Pancreas (tissue), 10 donors: ENCODE data around the gene NRN1L. TPM values are rescaled to one million over a fixed set of nuclear protein-coding genes. Genes with fewer than 3 reads are reported as not detected.
"Not testable (repeated sequence)": the region's sequence is repeated elsewhere in the genome, so short reads cannot be mapped to it uniquely, and the experiment has no call there.

Source experiments
- ATAC-seq, 4 donors: fragments of 200-7000 bp; cut with Tn5 transposase; one replicate each; pipeline versions ENCODE4 v1.8.0 to v1.9.1; 2020; ENCODE audit warnings: mild to moderate bottlenecking in 4 of 4, moderate library complexity in 4 of 4
- DNase-seq, 6 donors: peaks; one replicate each; pipeline ENCODE4 v3.0.0-alpha.2; 2020
- FAIRE-seq: peaks from 2 replicates; lab custom pipeline; 2012; peaks lifted over from hg19 to GRCh38; lab: Jason Lieb, UNC
- H3K27ac ChIP-seq, 4 donors: fragments of 200-600 bp; sonication (generic); 1 replicate in 3 of 4; 2 replicates in 1 of 4; pipeline versions ENCODE4 v1.5.0 to v1.8.0; 2020
- H3K27me3 ChIP-seq, 4 donors: fragments of 200-600 bp; one replicate each; pipeline ENCODE4 v1.8.0; 2021
- H3K36me3 ChIP-seq, 3 donors: fragments of 200-600 bp; sonication (generic) in 1 of 3; one replicate each; pipeline versions ENCODE4 v1.5.0 to v1.8.0; 2020 to 2021
- H3K4me1 ChIP-seq, 3 donors: fragments of 200-600 bp; one replicate each; pipeline ENCODE4 v1.8.0; 2021
- H3K4me3 ChIP-seq, 4 donors: fragments of 200-600 bp; sonication (generic) in 2 of 4; one replicate each; pipeline versions ENCODE4 v1.5.0 to v1.8.0; 2020 to 2021
- H3K9me3 ChIP-seq, 4 donors: fragments of 200-600 bp; one replicate each; pipeline ENCODE4 v1.8.0; 2021
- WGBS, 2 donors: extraction: QIAGEN DNeasy Blood & Tissue Kit; methylation state at CpG; one replicate each; pipeline ENCODE4 v1.1.7; 2013; 5-methylcytosine and 5-hydroxymethylcytosine counted together
- intact Hi-C, 3 donors: fragments of 100-400 bp; cut with DNase I; formaldehyde crosslinking; loops; one replicate each; pipeline versions ENCODE4 v1.11.1 to v1.14.2; 2022
- polyA plus RNA-seq, 2 donors: library from polyadenylated mRNA; stranded (reverse); fragments of 200-250 nt; gene quantifications; one replicate each; pipeline ENCODE4 v1.2.3, GENCODE V29; 2013
- total RNA-seq, 6 donors: library from RNA; stranded (reverse); fragmentation: NEBNext Ultra II Directional in 4 of 6; extraction: Animal tissue kit (Norgen Biotek cat#: 25700) in 4 of 6; gene quantifications; one replicate each; pipeline versions ENCODE4 v1.2.1 to v1.2.4, GENCODE V29; 2021 to 2023
- TF ChIP-seq, protein P1 (sequence below), 4 donors: fragments of 200-600 bp; sonication (generic) in 3 of 4; IDR thresholded peaks; one replicate each; pipeline versions ENCODE4 v1.5.0 to v1.8.0; 2021; ENCODE audit warnings: antibody characterized with exemption in 4 of 4
- donor health status: healthy with polysubstance abuse.
- donor health status: DM: no; HTN: no; CAD: no; lungs with moderate emphysema.
- donor health status: DM: no; HTN: no; CAD: no.
- donor health status: control.
- donor health status: control.
- donor health status: Bipolar disorder and iron deficiency.
- donor health status: DM: yes; HTN: yes; CAD: no.
- donor health status: DM: no; HTN: no; CAD: no.
- donor health status: DM: no; HTN: no; CAD: no.
- donor health status: DM: yes; HTN: yes; CAD: no.

NRN1L gene
- total and polyA plus RNA-seq, 8 donors = 0.34 to 4.2 (median 0.67) TPM; not detected in 3

DNA sequence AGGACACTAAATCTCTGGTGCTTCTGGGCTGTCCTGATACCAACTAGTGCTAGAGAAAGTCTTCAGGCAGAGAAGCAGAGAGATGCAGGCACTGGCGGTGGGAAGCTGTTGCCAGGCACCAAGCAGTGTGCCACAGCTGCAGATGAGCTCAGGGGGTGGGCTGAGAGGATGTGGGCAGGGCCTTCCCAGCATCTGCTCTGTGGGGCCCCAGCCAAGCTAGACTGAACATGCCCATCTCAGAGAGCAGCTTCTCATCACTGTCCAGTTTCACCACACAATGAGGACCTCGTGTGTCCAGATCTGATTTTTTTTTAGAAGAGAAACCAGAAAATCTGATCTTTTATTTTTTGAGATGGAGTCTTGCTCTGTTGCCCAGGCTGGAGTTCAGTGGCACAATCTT, 25.5 kb downstream of the NRN1L start:
- Histone ChIP-seq H3K9me3 (no peaks in the 10 kb centered on the region), H3K4me1 (no peaks in the 10 kb centered on the region), H3K4me3 (no peak overlapping the region), H3K27ac (no peak overlapping the region), H3K27me3 (no peaks in the 10 kb centered on the region), H3K36me3 (peaks cover 0 to 25% (median 10%) of the 10 kb centered on the region in 3 donors)
- peak in 2 of 4 donors; percentile 19 to 58 for ATAC-seq
- FAIRE-seq = no peak
- whole genome bisulfite sequencing, 2 donors = 75 to 78% methylated on average over 2 of the region's 2 CpGs
- intact Hi-C loops = no loop called here
- no peak for DNase-seq
- TF ChIP-seq, protein P1, sequence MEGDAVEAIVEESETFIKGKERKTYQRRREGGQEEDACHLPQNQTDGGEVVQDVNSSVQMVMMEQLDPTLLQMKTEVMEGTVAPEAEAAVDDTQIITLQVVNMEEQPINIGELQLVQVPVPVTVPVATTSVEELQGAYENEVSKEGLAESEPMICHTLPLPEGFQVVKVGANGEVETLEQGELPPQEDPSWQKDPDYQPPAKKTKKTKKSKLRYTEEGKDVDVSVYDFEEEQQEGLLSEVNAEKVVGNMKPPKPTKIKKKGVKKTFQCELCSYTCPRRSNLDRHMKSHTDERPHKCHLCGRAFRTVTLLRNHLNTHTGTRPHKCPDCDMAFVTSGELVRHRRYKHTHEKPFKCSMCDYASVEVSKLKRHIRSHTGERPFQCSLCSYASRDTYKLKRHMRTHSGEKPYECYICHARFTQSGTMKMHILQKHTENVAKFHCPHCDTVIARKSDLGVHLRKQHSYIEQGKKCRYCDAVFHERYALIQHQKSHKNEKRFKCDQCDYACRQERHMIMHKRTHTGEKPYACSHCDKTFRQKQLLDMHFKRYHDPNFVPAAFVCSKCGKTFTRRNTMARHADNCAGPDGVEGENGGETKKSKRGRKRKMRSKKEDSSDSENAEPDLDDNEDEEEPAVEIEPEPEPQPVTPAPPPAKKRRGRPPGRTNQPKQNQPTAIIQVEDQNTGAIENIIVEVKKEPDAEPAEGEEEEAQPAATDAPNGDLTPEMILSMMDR (IDR thresholded peaks at IDR 0.05) = no peak

DNA sequence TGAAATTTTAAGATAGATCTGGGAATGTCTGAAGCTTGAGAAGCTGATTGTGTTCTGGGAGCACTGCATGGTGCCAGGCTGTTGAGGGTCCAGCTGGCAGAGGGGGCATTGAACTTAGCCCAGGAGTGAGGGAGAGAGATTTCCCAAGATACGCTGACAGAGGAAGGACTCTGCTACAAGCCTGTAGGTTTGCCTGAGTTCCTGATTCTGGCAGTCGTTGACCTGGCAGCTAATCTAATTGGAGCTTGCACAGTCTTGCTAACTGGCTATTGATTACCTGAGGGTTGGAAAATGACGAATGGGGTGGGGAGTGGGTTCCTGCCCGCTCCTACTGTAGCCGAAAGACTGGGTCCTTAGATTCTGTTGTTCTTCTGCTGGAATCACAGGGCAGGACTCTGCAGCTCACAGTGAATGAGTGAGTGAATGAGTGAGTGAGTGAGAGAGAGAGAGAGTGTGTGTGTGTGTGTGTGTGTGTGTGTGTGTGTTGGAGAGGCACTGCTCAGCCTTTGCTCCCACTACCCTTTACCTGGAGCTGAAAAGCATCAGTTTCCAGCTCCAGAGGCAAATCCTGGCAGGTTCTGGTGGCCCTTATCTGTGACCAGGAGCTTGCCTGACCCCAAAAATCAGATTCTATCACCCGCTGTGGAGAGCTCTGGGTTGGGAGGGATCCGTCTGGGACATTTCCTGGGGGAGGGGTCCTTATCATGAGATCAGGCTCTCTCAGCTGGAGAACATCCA, 30.2 kb downstream of the NRN1L start:
- FAIRE-seq = no peak
- no peak overlapping the region for H3K27ac ChIP-seq
- no peak for ATAC-seq
- intact Hi-C loops = no loop called here
- no peak for DNase-seq
- WGBS, 2 donors = 68 to 70% methylated on average over 7 of the region's 7 CpGs
- no peak overlapping the region for H3K4me3 ChIP-seq
- H3K9me3 ChIP-seq = no peaks in the 10 kb centered on the region
- no peaks in the 10 kb centered on the region for H3K27me3 ChIP-seq
- TF ChIP-seq, protein P1 (IDR thresholded peaks at IDR 0.05) = no peak
- H3K36me3 ChIP-seq = peaks cover 0 to 10% (median 0%) of the 10 kb centered on the region in 3 donors
- H3K4me1 ChIP-seq = no peaks in the 10 kb centered on the region

DNA sequence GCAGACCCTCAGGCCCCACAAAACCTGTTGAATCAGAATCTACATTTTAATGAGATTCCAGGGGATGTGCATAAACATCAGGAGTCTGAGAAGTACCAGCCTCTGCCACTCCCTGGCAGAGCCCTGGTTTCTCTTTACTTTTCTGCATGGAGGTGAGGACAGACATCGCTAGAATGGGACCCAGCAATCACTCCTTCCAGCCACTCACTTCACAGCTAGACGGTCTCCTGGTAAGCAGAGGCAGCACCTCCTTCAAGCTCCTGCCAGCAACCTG, 30.7 kb downstream of the NRN1L start:
- H3K27ac ChIP-seq, intact Hi-C loops, DNase-seq, H3K27me3 ChIP-seq, H3K9me3 ChIP-seq, H3K36me3 ChIP-seq, H3K4me1 ChIP-seq, H3K4me3 ChIP-seq, FAIRE-seq, ATAC-seq: not testable (repeated sequence)
- 70 to 75% methylated on average over 2 of the region's 2 CpGs for WGBS, 2 donors

DNA sequence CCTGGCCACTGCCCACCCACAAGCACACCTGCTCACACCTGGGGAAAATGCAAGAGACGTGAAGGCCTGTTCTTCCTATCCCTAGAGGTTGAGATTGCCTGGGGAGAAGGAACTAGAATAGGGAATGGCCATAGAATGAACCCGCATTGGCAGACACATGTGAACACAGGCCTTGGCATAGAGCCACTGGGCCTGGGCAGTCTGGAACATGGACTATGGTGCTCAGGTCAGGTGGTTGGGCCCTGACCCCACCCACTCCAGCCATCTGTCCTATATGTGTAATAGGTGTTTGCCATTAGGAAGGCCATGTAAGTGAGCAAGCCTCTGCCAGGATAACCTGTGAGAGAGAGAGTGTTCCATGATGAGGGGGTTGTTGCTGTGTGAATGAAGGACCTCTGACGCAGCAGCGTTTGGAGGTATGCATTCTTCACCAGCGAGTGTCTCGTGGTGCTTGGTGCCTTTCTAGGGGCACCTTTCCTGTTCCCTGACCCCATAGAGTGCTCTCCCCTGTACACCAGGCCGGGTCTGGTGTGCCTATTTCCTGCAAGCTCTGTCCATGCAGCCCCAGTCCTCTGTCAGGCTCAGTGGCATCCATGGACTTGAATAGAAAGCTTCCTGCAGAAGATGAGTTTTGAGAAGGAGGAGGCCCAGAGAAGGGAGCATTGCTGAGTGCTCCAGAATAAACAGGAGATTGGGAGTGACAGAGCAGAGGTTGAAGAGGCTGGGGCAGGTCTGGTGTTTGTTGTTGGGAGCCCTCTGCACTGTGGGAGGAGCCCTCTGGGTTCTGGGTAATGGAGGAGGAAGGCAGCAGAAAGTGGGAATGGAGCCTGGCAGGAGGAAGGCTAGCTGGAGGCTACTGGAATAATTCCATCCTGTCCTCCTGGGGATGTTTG, 31.4 kb downstream of the NRN1L start:
- Histone ChIP-seq H3K4me1 (no peaks in the 10 kb centered on the region), H3K27me3 (no peaks in the 10 kb centered on the region), H3K4me3 (no peak overlapping the region), H3K36me3 (no peaks in the 10 kb centered on the region), H3K27ac (no peak overlapping the region), H3K9me3 (no peaks in the 10 kb centered on the region)
- WGBS, 2 donors = 74% methylated on average over 7 of the region's 7 CpGs
- ATAC-seq (peak; percentile 58 to 92 (median 62)), FAIRE-seq (no peak), DNase-seq (peak in 4 of 6 donors; percentile 55 to 87 (median 70))
- TF ChIP-seq, protein P1 (IDR thresholded peaks at IDR 0.05) = no peak
- intact Hi-C loops = no loop called here

DNA sequence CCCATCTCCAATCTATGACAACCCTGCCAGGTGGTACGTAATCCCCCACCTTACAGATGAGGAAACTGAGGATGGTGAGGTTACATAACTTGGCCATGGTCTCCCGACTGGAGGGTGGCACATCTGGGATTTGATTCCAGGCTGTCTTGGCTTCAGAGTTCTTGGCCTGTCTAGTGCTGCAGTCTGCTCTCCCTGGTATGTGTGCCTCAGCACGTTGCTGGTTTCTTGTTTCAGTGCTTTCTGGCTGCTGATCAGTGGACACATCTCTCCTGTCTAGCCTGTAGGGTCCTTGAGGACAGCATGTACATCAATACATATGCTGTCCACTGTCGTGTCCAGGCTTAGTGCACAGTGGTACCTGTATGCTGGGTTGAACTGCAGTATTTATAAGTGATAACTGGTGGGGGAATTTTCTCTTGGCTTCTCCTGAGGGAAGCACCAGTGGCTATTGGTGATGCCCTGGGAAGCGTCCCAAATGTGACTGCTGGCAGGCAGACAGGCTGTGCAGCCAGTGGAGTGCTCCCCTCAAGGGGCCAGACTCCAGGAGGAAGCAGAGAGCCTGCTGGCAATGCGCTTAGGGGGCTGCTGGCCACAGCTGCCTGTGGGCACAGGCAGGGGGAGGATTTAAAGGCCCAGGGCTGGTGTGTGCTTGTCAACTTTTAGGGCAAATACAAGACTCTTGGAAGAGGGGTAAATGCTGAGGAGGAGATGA, 32.6 kb downstream of the NRN1L start:
- Histone ChIP-seq H3K27me3 (no peaks in the 10 kb centered on the region), H3K4me3 (no peak overlapping the region), H3K36me3 (no peaks in the 10 kb centered on the region), H3K4me1 (no peaks in the 10 kb centered on the region), H3K27ac (no peak overlapping the region), H3K9me3 (no peaks in the 10 kb centered on the region)
- peak in 1 of 6 donors; percentile 41 for DNase-seq
- 62 to 70% methylated on average over 6 of the region's 6 CpGs for WGBS, 2 donors
- peak in 2 of 4 donors; percentile 24 to 32 for ATAC-seq
- intact Hi-C loops = no loop called here
- FAIRE-seq = no peak
- TF ChIP-seq, protein P1 (IDR thresholded peaks at IDR 0.05) = no peak
